C4-2B (cell line): ENCODE results near the gene COMMD1.

Experiments
- CTCF ChIP-seq: fragments of 450-650 bp; conservative IDR thresholded peaks from 2 replicates; pipeline ENCODE4 v1.5.1; 2017; ENCODE audit warnings: mild to moderate bottlenecking
- ZFX ChIP-seq: fragments of 450-650 bp; IDR thresholded peaks from 2 replicates; pipeline ENCODE4 v1.6.1; 2017

- TF ChIP-seq CTCF = no peak
- no peak for TF ChIP-seq ZFX
Observed at GRCh38 chr2:62054029-62054791, 148.7 kb downstream of the COMMD1 start.
